IMR-90 (cell line): Measurements from ENCODE around the gene COL17A1.

Experiments
- BHLHE40 ChIP-seq: fragments of 150-350 bp; IDR thresholded peaks from 2 replicates; pipeline ENCODE4 v1.6.1; 2016; ENCODE audit warnings: mild to moderate bottlenecking, low read depth, low read length
- CEBPB ChIP-seq: IDR thresholded peaks from 2 replicates; pipeline ENCODE4 v1.6.1; 2012; ENCODE audit warnings: low read depth, low read length, improper control_type of control experiment
- CTCF ChIP-seq: conservative IDR thresholded peaks from 2 replicates; pipeline ENCODE4 v1.5.1; 2012; ENCODE audit warnings: mild to moderate bottlenecking, low read depth, low read length, improper control_type of control experiment
- FOS ChIP-seq: fragments of 150-350 bp; IDR thresholded peaks from 2 replicates; pipeline ENCODE4 v1.6.1; 2016; ENCODE audit warnings: low read depth, low read length
- MAZ ChIP-seq: IDR thresholded peaks from 2 replicates; pipeline ENCODE4 v1.6.1; 2012; ENCODE audit warnings: low read depth, mild to moderate bottlenecking, low read length, improper control_type of control experiment, moderate library complexity, borderline replicate concordance
- POLR2A ChIP-seq: IDR thresholded peaks from 2 replicates; pipeline ENCODE4 v1.6.1; 2012; ENCODE audit warnings: mild to moderate bottlenecking, low read depth, low read length
- RAD21 ChIP-seq: IDR thresholded peaks from 2 replicates; pipeline ENCODE4 v1.6.1; 2012; ENCODE audit warnings: low read length, improper control_type of control experiment
- RCOR1 ChIP-seq: IDR thresholded peaks from 2 replicates; pipeline ENCODE4 v1.6.1; 2012; ENCODE audit warnings: mild to moderate bottlenecking, low read length, improper control_type of control experiment; ENCODE audit not compliant: insufficient replicate concordance
- RFX5 ChIP-seq: IDR thresholded peaks from 2 replicates; pipeline ENCODE4 v1.8.0; 2012; ENCODE audit warnings: low read depth, mild to moderate bottlenecking, low read length, moderate library complexity
- USF2 ChIP-seq: fragments of 150-350 bp; IDR thresholded peaks from 2 replicates; pipeline ENCODE4 v1.6.1; 2017; ENCODE audit warnings: mild to moderate bottlenecking, antibody characterized with exemption, low read length, low read depth

- TF ChIP-seq CTCF, result no peak
- no peak for TF ChIP-seq BHLHE40
- TF ChIP-seq RFX5, result no peak
- TF ChIP-seq POLR2A, result no peak
- no peak for TF ChIP-seq CEBPB
- TF ChIP-seq USF2, result no peak
- no peak for TF ChIP-seq RCOR1
- TF ChIP-seq RAD21, result no peak
- no peak for TF ChIP-seq MAZ
- TF ChIP-seq FOS, result no peak
Measured at GRCh38 chr10:104122225-104123107, 36.8 kb upstream of the COL17A1 start.
